HEK293 (cell line): Measurements from ENCODE around the gene CSNK1G3.

Experiments used
- BCL6B ChIP-seq: fragments of 450-650 bp; formaldehyde crosslinking; IDR thresholded peaks from 2 replicates; pipeline ENCODE4 v1.5.1; 2017; ENCODE audit warnings: missing biosample characterization, missing genetic modification characterization
- GLI2 ChIP-seq: fragments of 450-650 bp; formaldehyde crosslinking; IDR thresholded peaks from 2 replicates; pipeline ENCODE4; 2017; ENCODE audit warnings: missing biosample characterization, missing genetic modification characterization, low read depth, borderline replicate concordance
- GLIS1 ChIP-seq: fragments of 450-650 bp; formaldehyde crosslinking; IDR thresholded peaks from 2 replicates; pipeline ENCODE4 v1.5.1; 2016; ENCODE audit warnings: missing biosample characterization, missing genetic modification characterization
- HOXD13 ChIP-seq: sonication (generic); formaldehyde crosslinking; IDR thresholded peaks from 2 replicates; pipeline ENCODE4 v1.8.0; 2022; ENCODE audit warnings: missing genetic modification reagents, borderline replicate concordance
- SP3 ChIP-seq: fragments of 450-650 bp; formaldehyde crosslinking; IDR thresholded peaks from 2 replicates; pipeline ENCODE4 v1.5.1; 2016; ENCODE audit warnings: missing biosample characterization, missing genetic modification characterization
- YY1 ChIP-seq: fragments of 450-650 bp; formaldehyde crosslinking; IDR thresholded peaks from 2 replicates; pipeline ENCODE4 v1.5.1; 2018; ENCODE audit warnings: missing biosample characterization, missing genetic modification characterization
- ZBTB1 ChIP-seq: fragments of 450-650 bp; formaldehyde crosslinking; IDR thresholded peaks from 2 replicates; pipeline ENCODE4 v1.5.1; 2016; ENCODE audit warnings: missing biosample characterization, missing genetic modification characterization
- ZBTB10 ChIP-seq: fragments of 450-650 bp; formaldehyde crosslinking; IDR thresholded peaks from 2 replicates; pipeline ENCODE4 v1.5.1; 2016; ENCODE audit warnings: missing biosample characterization, missing genetic modification characterization
- ZBTB17 ChIP-seq: fragments of 450-650 bp; formaldehyde crosslinking; IDR thresholded peaks from 2 replicates; pipeline ENCODE4 v1.5.1; 2016; ENCODE audit warnings: missing biosample characterization, missing genetic modification characterization
- ZBTB48 ChIP-seq: fragments of 450-650 bp; formaldehyde crosslinking; IDR thresholded peaks from 2 replicates; pipeline ENCODE4 v1.5.1; 2016; ENCODE audit warnings: missing biosample characterization, missing genetic modification characterization
- ZNF112 ChIP-seq: fragments of 450-650 bp; formaldehyde crosslinking; IDR thresholded peaks from 2 replicates; pipeline ENCODE4 v1.5.0; 2017; ENCODE audit warnings: missing biosample characterization, missing genetic modification characterization
- ZNF155 ChIP-seq: fragments of 450-650 bp; formaldehyde crosslinking; IDR thresholded peaks from 2 replicates; pipeline ENCODE4 v1.5.1; 2016; ENCODE audit warnings: missing biosample characterization, missing genetic modification characterization
- ZNF157 ChIP-seq: fragments of 450-650 bp; formaldehyde crosslinking; IDR thresholded peaks from 2 replicates; pipeline ENCODE4 v1.5.1; 2016; ENCODE audit warnings: missing biosample characterization, missing genetic modification characterization
- ZNF169 ChIP-seq: fragments of 450-650 bp; formaldehyde crosslinking; IDR thresholded peaks from 2 replicates; pipeline ENCODE4 v1.5.1; 2016; ENCODE audit warnings: missing biosample characterization, missing genetic modification characterization
- ZNF214 ChIP-seq: fragments of 450-650 bp; formaldehyde crosslinking; IDR thresholded peaks from 2 replicates; pipeline ENCODE4 v1.5.1; 2017; ENCODE audit warnings: missing biosample characterization, mild to moderate bottlenecking, missing genetic modification characterization, borderline replicate concordance
- ZNF362 ChIP-seq: fragments of 450-650 bp; formaldehyde crosslinking; IDR thresholded peaks from 2 replicates; pipeline ENCODE4 v1.5.1; 2016; ENCODE audit warnings: missing biosample characterization, missing genetic modification characterization
- ZNF37A ChIP-seq: fragments of 450-650 bp; IDR thresholded peaks from 2 replicates; pipeline ENCODE4 v1.5.1; 2018; ENCODE audit warnings: missing biosample characterization, missing genetic modification characterization
- ZNF416 ChIP-seq: fragments of 450-650 bp; formaldehyde crosslinking; IDR thresholded peaks from 2 replicates; pipeline ENCODE4 v1.5.1; 2016; ENCODE audit warnings: missing biosample characterization, missing genetic modification characterization
- ZNF513 ChIP-seq: fragments of 450-650 bp; IDR thresholded peaks from 2 replicates; pipeline ENCODE4 v1.5.1; 2018; ENCODE audit warnings: missing biosample characterization, missing genetic modification characterization
- ZNF518A ChIP-seq: fragments of 450-650 bp; formaldehyde crosslinking; conservative IDR thresholded peaks from 2 replicates; pipeline ENCODE4 v1.5.1; 2016; ENCODE audit warnings: low read depth, missing biosample characterization, missing genetic modification characterization
- ZNF530 ChIP-seq: fragments of 450-650 bp; formaldehyde crosslinking; IDR thresholded peaks from 2 replicates; pipeline ENCODE4 v1.5.1; 2016; ENCODE audit warnings: low read depth, missing biosample characterization, missing genetic modification characterization
- ZNF626 ChIP-seq: fragments of 450-650 bp; sonication (Bioruptor Pico); formaldehyde crosslinking; IDR thresholded peaks from 2 replicates; pipeline ENCODE4 v1.5.1; 2018; ENCODE audit warnings: missing biosample characterization, missing genetic modification characterization, inconsistent platforms
- ZNF645 ChIP-seq: fragments of 450-650 bp; formaldehyde crosslinking; IDR thresholded peaks from 2 replicates; pipeline ENCODE4; 2016; ENCODE audit warnings: missing biosample characterization, missing genetic modification characterization
- ZNF664 ChIP-seq: fragments of 450-650 bp; formaldehyde crosslinking; IDR thresholded peaks from 2 replicates; pipeline ENCODE4 v1.5.1; 2016; ENCODE audit warnings: missing biosample characterization, missing genetic modification characterization
- ZSCAN30 ChIP-seq: fragments of 450-650 bp; IDR thresholded peaks from 2 replicates; pipeline ENCODE4 v1.5.1; 2018; ENCODE audit warnings: missing biosample characterization, mild to moderate bottlenecking, missing genetic modification characterization, moderate library complexity

CSNK1G3 gene

GRCh38 chr5:123538670-123539459 is 26.9 kb downstream of the CSNK1G3 start (continued):
- TF ChIP-seq ZNF112 (no peak), ZNF169 (tag by site-specific recombination) (no peak), SP3 (no peak), ZNF513 (tag by site-specific recombination) (no peak), ZNF626 (no peak), ZNF157 (tag by site-specific recombination) (no peak), GLIS1 (tag by site-specific recombination) (no peak), YY1 (tag by site-specific recombination) (no peak), ZNF645 (tag by site-specific recombination) (no peak), ZNF214 (no peak), BCL6B (no peak), ZBTB10 (tag by site-specific recombination) (no peak), ZNF155 (tag by site-specific recombination) (no peak), ZNF530 (no peak), ZNF362 (peak; percentile 97), GLI2 (tag by site-specific recombination) (no peak), ZNF518A (no peak), ZSCAN30 (tag by site-specific recombination) (no peak), ZNF37A (tag by site-specific recombination) (no peak), ZBTB1 (no peak), HOXD13 (CRISPR knock-in tag) (no peak), ZBTB17 (tag by site-specific recombination) (peak; percentile 49; the same call in 1 of the 2 replicates), ZNF664 (no peak), ZNF416 (no peak), ZBTB48 (tag by site-specific recombination) (no peak)
